ENCODE results near the gene UPF2.
A peak's percentile ranks its signal among the peaks of the same experiment; 100 is the strongest.
"Not testable (repeated sequence)": the region's sequence is repeated elsewhere in the genome, so short reads cannot be mapped to it uniquely, and the experiment has no call there.

UPF2 gene

DNA sequence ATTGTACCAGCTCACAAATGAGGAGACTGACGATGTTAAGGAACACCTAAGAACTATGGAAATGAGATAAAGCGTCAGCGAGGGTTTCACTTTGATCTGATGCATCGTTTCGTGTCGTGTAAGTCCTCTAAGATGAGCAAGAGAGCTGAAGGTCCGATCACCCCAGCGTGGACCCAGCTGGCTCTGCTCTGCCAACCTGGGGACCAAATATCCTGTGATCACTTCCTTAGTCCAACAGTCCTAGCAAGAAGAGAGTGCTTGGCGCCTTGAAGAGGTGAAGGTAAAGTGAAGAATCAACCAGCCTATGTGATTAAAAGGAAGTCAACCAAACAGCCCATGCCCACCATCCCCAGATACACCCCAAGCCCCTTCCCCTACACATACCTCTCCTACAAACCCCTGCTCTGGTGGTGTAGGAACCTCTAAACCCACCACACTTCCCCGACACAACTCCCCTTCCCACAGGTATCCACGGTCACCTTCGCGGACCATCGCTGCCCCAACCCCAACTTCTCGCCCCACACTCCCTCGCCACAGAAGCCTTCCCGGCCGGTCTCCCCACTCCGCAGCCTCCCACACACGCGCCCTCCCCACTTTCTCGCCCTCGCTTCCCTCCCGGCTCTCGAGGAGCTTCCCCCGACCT, 722 bp downstream of the UPF2 start:
- DNase-seq = peak; percentile 50

DNA sequence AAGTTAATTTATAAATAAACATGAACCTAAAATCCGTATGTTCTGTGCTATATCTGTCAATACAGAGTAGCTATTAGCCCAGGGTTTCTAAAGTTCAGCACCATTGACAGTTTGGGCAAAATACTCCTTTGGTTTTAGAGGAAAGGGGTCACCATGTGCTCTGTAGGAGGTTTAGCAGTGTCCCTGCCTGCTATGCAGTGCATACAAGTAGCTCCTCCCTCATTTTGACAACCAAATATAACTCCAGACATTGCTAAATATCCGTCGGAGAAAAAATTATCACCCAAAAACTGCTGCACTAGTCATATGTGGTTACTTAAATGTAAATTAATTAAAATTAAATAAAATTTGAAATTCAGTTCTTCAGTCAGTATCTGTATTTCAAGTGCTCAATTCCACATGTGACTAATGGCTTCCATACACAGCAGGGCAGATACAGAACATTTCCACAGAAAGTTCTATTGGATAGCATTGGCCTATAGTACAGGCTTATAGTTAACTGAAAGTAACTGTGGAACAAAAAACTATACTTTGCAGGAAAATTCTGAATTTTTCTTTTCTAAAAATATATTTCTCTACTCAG, 6.4 kb downstream of the UPF2 start:
- DNase-seq = no peak

DNA sequence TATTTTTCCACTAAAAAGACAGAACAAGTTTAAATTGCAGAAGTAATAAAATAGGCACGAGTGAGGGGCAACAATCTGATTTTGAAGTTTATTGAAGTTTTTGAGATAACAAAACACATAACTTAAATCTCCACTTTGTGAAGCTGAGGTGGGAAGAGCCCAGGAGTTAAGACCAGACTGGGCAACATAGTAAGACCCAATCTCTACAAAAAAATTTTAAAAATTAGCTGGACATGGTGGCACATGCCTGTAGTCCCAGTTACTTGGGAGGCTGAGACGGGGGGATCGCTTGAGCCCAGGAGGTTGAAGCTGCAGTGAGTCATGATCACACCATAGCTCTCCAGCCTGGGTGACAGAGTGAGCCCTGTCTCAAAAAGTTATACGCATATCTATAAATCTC, 11.2 kb downstream of the UPF2 start:
- no peak for DNase-seq

DNA sequence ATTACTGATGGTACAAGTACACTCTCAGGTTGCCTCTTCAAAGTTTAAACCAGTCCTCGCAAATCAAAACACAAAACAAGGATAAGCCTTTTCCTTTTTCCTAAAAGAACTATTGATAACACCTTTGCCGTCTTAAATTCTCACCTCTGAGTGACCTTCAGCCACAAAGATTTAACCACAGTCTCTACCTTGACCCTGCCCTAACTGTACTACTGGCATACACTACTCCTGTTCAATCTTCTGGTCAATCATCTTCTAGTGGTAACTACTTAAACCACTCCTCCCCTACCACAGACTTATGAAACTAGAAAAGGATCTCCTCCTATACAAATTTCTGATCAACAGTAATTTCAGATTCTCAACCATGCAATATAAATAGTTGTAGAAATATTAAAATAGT, 15.1 kb downstream of the UPF2 start:
- no peak for DNase-seq

DNA sequence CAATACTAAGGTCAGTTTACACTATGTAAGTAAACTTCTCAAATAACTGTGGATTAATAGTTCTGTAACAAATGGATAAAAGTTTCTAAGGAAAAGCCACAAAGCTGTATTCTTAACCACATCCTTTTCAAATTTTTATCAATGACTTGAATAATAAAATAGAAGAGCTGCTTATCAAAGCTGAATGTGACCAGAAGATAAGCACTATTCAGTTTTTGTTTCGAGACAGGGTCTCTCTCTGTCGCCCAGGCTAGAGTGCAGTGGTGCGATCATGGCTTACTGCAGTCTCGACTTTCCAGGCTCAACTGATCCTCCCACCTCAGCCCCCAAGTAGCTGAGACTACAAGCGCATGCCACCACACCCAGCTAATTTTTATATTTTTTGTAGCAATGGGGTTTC, 17.0 kb downstream of the UPF2 start:
- DNase-seq = no peak

DNA sequence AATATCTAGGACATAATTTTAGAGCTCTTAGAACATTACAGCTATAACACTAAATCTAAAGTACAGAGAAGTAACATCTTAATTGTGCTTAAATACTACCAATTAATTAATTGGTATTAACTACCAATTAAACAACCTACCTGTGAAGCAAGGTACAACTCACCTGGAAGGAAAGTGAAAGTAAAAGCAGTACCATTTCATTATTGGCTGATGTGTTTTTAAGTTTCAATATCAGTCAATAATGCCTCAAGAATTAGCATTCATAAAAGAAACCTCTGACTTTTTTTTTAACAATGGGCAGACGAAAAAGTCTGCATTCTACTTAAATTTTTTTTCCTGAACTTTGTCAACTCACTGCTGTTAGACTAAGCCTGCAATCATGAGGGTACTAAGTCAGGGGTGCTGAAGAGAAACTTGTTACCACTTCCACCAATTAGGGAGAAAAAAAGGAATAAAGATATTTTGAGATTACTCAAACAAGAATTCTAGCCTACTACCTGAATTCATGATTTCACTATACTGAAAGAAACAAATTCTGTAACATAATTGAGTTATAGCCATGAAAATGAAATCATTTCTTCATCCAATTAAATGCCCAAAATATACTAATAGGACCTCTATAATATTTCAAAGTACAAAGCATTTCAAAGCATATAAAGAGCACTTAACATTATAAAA, 19.9 kb downstream of the UPF2 start:
- no peak for DNase-seq

DNA sequence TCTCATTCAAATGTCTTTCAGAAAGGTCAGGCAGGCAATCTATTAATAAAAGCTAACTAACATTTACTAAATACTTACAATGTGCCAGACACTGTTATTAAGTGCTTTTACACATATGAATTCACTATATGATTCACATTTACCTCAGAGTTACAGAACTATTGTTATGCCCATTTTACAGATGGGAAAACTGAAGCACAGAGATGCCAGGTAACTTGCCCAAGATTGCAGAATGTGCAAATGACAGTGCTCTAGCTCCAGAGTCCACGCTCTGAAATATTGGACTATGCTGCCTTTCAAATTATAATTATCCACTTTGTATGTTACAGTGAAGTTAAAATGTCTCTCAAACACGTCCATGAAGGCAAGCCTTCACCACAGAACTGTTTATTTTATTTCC, 22.0 kb downstream of the UPF2 start:
- no peak for DNase-seq

DNA sequence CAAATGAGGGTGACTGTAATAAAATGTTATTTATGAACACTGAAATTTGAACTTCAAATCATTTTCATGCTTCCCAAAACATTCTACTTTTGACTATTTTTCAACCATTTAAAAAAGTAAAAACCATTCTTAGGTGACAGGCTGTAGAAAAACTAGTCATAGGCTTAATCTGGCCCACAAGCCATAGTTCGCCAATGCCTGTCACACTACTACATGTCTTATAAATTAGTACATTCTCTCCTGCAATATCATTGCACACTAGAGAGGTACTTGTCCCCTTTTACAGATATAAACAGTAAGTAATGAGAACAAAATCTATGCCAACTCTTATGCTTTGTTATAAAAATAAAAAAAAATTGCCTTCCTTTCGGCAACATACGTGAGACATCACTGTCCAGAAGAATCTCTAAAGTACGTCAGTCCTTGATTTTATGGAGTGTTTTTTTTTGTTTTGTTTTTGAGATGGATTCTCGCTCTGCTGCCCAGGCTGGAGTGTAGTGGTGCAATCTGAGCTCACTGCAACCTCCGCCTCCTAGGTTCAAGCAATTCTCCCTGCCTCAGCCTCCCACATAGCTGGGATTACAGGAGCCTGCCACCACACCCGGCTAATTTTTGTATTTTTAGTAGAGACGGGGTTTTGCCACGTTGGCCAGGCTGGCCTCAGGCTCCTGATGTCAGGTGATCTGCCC, 23.2 kb downstream of the UPF2 start:
- no peak for DNase-seq

DNA sequence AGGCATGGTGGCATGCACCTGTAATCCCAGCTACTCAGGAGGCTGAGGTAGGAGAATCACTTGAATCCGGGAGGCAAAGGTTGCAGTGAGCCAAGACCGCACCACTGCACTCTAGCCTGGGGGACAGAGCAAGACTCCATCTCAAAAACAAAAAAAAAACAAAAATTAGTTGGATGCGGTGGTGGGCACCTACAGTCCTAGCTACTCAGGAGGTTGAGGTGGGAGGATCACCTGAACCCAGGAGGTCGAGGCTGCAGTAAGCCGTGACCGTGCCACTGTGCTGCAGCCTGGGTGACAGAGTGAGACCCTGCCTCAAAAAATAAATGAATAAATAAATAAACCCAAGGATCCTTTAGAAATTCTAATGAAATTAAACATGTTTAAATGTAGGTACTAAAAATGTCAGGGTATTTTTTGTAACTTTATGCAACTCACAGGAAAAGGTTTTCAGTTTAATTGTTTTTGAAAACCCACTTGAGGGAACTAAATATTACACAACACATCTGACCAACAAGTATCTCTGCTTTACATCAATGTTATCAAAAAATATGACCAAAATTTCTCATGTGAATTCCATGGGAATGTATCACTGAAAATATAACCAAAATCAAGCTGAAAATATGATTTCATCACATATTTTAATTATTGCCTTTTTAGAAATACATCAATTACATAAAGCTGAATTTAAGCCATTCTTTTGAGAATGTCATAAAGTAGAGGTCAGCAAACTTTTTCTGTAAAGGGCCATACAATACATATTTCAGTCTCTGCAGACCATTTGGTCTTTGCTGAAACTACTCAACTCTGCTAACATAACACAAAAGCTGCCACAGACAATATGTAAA, 23.9 kb downstream of the UPF2 start:
- DNase-seq = no peak

DNA sequence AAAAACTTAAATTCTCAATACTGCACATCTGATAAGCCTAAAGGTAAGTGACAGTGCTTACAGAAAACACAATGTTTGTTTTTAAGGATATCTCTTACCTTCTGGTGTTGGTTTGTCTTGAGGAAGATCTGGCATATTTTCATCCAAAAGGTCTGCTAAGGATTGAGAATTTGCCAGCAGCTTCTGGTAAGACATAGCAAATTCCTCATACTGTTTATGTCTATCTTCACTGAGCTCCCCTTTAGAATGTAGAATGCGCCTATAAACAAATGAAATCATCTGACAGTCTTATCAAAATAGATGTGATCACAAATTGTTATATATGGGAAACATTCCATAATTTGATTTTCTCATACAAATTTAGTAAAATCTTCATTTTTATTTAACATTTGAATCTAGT, 28.7 kb downstream of the UPF2 start:
- DNase-seq = no peak

DNA sequence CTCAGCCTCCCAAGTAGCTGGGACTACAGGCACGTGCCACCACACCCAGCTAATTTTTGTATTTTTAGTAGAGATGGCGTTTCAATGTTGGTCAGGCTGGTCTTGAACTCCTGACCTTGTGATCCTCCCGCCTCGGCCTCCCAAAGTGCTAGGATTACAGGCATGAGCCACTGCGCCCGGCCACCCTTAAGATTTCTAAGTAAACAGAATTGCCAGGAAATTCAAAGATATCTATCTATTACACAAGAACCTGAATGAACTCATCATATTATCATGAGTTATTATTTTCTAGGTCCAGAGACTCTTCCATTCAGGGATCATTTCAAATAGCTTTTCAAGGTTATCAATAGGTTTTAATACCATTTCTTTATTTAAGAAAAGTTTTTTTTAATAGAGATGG, 29.2 kb downstream of the UPF2 start:
- not testable (repeated sequence) for DNase-seq

DNA sequence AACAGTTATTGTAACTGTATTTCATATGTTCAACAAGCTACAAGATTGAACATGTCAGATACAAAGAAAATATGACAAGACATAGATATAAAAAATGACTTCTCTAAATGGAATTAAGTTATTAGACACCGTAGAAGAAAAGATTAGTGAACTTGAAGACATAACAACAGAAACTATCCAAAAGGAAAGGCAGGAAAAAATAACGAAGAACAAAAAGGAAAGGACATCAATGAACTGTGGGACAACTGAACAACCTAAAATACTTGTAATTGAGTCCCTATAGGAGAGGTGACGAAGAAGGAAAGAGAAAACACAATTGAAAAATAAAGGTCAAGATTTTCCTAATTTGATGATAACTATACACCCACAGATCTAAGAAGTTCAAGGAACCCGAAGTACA, 32.3 kb downstream of the UPF2 start:
- no peak for DNase-seq

DNA sequence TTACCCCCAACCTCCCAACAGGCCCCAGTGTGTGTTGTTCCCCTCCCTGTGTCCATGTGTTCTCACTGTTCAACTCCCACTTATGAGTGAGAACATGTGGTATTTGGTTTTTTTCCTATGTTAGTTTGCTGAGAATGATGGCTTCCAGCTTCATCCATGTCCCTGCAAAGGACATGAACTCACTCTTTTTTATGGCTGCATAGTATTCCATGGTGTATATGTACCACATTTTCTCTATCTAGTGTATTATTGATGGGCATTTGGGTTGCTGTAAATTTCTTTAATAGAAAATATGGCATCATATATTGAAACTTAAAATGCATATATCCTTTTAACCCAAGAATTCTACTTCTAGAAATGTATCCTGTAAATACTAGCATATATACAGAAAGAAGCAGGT, 33.8 kb downstream of the UPF2 start:
- not testable (repeated sequence) for DNase-seq

DNA sequence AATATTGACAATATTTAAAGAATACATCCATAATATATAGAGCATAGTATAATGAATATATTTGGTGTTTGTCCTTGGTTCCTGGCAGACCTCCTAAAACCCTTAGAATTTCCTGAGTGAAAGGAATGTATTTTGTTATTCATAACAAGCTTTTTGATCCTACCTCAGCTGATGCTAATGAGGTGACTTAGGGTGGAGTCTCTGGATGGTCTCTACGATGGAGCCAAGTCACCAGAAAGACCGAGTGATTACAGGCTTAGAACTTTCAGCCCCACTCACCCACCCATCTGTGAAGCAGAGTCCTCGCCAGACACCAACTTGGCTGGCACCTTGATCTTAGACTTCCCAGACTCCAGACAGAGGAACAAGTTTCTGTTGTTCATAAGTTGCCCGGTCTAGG, 35.9 kb downstream of the UPF2 start:
- DNase-seq = no peak

DNA sequence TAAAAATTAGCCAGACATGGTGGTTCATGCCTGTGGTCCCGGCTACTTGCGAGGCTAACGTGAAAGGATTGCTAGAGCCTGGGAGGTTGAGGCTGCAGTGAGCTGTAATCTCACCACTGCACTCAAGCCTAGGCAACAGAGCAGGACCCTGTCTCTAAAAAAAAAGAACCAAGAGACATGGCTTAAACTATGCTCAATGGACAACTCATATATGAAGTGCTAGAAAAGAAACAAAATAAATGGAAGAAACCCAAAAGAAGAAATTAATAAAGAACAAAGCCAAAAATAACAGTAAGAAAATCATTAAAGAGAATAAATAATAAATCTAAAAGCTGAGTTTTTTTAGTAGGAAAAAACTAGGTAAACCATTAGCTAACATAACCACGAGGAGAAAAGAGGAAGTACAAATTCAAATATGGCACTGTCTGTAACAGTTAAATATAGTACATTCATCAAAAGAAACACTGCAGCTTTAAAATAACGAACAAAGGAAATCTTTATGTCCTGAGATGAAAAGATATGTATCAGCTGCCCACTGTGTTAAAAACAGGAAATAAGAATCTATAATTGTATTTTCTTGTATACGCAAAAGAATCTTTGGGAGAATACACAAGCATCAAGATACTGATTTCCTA, 48.7 kb downstream of the UPF2 start:
- no peak for DNase-seq

DNA sequence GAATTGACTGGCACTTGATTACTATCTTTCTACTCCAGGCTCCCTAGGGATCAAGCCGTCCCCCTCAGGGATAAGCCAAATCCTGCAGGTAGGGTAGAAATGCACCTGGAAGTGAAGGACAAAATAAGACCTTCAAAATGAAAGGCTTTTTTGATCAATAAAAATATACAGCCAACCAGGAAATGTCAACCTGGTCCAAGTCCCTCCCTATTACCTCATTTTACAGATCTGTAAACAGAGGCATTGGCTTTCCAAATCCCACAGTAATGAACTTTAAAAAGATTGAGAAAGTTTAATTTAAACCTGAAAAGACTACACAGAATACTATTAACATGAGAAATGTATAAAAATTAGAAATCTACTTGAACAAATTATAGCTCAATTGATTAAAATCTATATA, 53.7 kb downstream of the UPF2 start:
- no peak for DNase-seq

DNA sequence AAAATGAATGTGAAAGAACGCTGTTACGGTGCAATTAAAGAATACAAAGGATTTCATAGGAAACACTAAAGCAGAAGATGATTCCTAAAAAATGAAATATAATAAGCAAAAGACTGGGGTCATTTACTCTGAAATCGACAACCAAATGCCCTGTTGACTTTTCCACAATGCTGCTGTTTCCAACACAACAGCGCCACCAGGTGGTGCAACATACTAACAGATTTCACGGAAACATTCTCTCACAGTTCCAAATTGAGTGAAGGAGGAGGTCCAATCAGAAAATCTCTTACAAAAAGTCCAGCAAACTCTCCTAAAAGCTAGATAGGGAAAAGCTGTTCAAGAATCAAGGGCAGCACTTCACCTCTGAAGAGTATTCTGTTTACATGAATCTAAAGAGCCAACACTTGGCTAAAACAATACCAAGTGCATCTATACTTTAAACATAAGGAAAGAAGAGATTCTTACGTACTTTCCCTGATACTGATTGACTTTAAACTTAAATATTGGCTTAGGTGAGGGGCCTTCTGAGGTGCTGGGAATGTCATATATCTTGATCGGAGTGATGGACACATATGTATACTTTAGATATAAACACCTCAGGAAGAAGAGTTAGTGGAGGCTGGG, 55.9 kb downstream of the UPF2 start:
- DNase-seq = peak; percentile 83

DNA sequence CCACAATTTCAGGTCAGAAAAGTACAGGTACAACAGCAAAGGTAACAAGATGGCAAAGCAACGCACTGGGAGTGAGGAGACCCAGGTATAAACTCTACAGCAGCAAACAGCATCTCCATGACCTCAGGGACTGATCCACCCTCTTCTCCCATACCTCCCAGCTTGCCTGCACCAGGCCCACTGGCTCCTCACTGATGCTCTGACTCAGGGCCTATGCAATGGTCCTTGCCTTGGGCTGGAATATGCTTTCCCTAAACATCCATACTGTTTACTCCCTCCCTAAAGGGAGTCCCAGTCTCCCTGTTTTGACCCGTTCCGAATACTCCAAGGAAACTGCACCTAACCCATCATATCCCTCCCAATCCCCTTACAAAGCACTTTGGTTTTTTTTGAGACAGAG, 60.4 kb downstream of the UPF2 start:
- no peak for DNase-seq

DNA sequence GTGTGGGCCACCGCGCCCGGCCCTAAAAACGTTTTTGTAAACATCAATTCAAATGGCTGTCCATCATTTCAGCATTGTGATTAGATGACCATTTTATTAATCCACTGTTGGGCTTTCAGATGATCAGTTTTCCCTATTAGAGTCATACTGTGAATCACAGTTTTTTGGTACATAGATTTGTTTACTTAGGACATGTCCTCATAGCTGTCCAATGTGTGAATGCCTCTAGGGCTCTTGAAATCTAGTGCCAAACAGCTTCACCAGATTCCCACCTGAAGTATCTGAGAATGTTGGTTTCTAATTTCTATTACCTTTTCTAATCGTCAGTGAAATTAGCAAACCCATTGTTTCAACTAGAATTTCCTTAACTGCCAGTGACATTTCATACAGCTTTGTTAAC, 66.8 kb downstream of the UPF2 start:
- DNase-seq = no peak

DNA sequence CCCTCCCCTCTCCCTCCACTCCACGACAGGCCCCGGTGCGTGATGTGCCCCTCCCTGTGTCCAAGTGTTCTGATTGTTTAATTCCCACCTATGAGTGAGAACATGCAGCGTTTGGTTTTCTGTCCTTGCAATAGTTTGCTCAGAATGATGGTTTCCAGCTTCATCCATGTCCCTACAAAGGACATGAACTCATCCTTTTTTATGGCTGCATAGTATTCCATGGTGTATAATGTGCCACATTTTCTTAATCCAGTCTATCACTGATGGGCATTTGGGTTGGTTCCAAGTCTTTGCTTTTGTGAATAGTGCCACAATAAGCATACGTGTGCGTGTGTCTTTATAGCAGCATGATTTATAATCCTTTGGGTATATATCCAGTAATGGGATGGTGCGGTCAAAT, 70.1 kb downstream of the UPF2 start:
- DNase-seq = not testable (repeated sequence)

DNA sequence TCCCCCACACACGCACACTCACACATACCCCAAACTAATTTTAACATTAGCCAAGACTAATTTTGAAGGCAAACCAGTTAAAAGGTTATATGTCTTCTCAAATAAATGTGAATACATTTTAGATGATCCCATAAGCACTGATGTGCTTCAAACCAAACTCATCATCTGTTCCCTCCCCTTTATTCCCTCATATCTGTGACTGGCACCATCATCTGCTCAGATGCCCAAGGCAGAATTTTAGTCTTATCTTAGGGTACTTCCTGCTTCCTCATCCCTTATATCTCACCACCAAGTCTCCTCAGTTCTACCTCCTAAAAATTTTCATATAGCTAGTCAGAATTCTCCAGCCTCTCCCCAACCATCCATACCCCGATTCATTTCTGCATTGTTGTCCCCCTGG, 80.4 kb downstream of the UPF2 start:
- DNase-seq = no peak

DNA sequence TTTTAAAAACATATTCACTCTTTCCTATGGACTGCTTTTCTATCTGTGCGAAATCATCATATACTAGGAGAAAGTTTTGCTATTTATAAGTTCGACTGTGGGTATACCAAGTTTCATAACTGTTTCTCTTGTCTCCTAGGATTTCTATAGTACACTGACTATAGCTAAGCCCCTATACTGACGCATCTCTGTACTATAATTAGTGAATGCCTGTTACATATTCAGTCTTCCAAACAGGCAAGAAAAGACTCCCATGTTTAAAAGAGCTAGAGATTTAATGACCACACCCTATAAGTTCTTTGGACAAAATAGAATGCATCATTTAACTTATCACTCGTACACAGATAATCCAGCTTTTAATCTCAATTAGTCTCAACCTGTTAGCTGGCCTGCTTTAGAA, 80.8 kb downstream of the UPF2 start:
- DNase-seq = no peak

All from activated CD4-positive, alpha-beta T cell treated with anti-CD3 and anti-CD28 coated beads for 48 hours (primary cell).